GM13977 (cell line): ENCODE data around the gene CDC25B.

Experiments used
- DNase-seq: peaks from one replicate; pipeline ENCODE4 v3.0.0; 2012; ENCODE audit warnings: low spot score
- CTCF ChIP-seq: IDR thresholded peaks from 2 replicates; pipeline ENCODE4 v1.5.1; 2012; ENCODE audit warnings: mild to moderate bottlenecking, control low read depth; ENCODE audit not compliant: insufficient read depth; ENCODE audit errors: extremely low read depth, missing control alignments
- in situ Hi-C: fragments of 300-500 bp; cut with MboI; formaldehyde crosslinking; loops from one replicate; pipeline ENCODE4 v1.12.0; 2022; ENCODE audit warnings: low sequenced_read_pairs, low pct_unique_long_range_greater_than_20kb, mixed read lengths, inconsistent platforms; ENCODE audit not compliant: unreplicated experiment

The CDC25B gene

GRCh38 chr20:3800256-3800877, 4.3 kb downstream of the CDC25B start:
- no peak for TF ChIP-seq CTCF
- in situ Hi-C loops = no loop called here
- no peak for DNase-seq

- in situ Hi-C loops = no loop called here
- DNase-seq = no peak
- TF ChIP-seq CTCF = no peak
Measured at GRCh38 chr20:3800878-3801260, 4.8 kb downstream of the CDC25B start.

- no peak for TF ChIP-seq CTCF
- no peak for DNase-seq
- in situ Hi-C loops = no loop called here
Measured at GRCh38 chr20:3801299-3801698, 5.2 kb downstream of the CDC25B start.

DNA sequence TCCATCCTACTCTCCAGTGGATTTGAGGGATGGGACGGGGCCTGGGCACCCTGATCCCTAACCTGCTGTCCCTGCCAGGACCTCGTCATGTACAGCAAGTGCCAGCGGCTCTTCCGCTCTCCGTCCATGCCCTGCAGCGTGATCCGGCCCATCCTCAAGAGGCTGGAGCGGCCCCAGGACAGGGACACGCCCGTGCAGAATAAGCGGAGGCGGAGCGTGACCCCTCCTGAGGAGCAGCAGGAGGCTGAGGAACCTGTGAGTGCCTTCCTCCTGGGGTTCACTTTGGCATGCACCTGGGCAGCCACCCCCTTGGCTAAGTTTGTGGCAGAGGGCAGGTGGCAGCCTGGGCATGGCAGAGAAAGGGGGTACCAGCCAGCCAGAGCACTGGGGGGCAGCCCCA, 5.7 kb downstream of the CDC25B start:
- TF ChIP-seq CTCF = no peak
- DNase-seq = no peak
- in situ Hi-C loops = no loop called here

- in situ Hi-C loops = no loop called here
- TF ChIP-seq CTCF = no peak
- DNase-seq = no peak
Measured at GRCh38 chr20:3802524-3803239, 6.6 kb downstream of the CDC25B start.

- in situ Hi-C loops = no loop called here
Measured at GRCh38 chr20:3803289-3803688, 7.2 kb downstream of the CDC25B start.

More at GRCh38 chr20:3803289-3803688, 7.2 kb downstream of the CDC25B start:
- no peak for TF ChIP-seq CTCF
- no peak for DNase-seq
